Trophoblast cell (in vitro differentiated cells and primary cell): ENCODE data around the gene GGPS1.

Experiments
- DNase-seq, 2 donors: peaks; one replicate each; pipeline ENCODE4 v3.0.0-alpha.2; 2016
- H2AFZ ChIP-seq: 2 replicates; pipeline ENCODE4 v1.6.1; 2013; ENCODE audit warnings: low read length, moderate library complexity, mild to moderate bottlenecking; ENCODE audit not compliant: insufficient read depth, poor library complexity
- H2AK5ac ChIP-seq: 2 replicates; pipeline ENCODE4 v1.6.1; 2013; ENCODE audit warnings: mild to moderate bottlenecking, low read length
- H2BK120ac ChIP-seq: 2 replicates; pipeline ENCODE4 v1.6.1; 2013; ENCODE audit warnings: low read length, mild to moderate bottlenecking, moderate library complexity; ENCODE audit not compliant: insufficient read depth, poor library complexity
- H2BK12ac ChIP-seq: 2 replicates; pipeline ENCODE4 v1.6.1; 2013; ENCODE audit warnings: mild to moderate bottlenecking, low read length, moderate library complexity
- H2BK5ac ChIP-seq: 2 replicates; pipeline ENCODE4 v1.6.1; 2013; ENCODE audit warnings: low read length, low read depth, moderate library complexity, mild to moderate bottlenecking; ENCODE audit not compliant: poor library complexity
- H3K14ac ChIP-seq: 2 replicates; pipeline ENCODE4 v1.6.1; 2013; ENCODE audit warnings: mild to moderate bottlenecking, low read length
- H3K18ac ChIP-seq: 2 replicates; pipeline ENCODE4 v1.6.1; 2013; ENCODE audit warnings: mild to moderate bottlenecking, low read length
- H3K23ac ChIP-seq: 2 replicates; pipeline ENCODE4 v1.6.1; 2013; ENCODE audit warnings: low read length
- H3K27ac ChIP-seq: 2 replicates; pipeline ENCODE4 v1.5.1; 2013; ENCODE audit warnings: low read depth, mild to moderate bottlenecking, inconsistent platforms, low read length, moderate library complexity
- H3K27me3 ChIP-seq: 2 replicates; pipeline ENCODE4 v1.6.1; 2013; ENCODE audit warnings: inconsistent platforms, mild to moderate bottlenecking, low read length, moderate library complexity; ENCODE audit not compliant: insufficient read depth
- H3K36me3 ChIP-seq, 2 experiments: 1 replicate in 1 of 2; 2 replicates in 1 of 2; pipeline ENCODE4 v1.6.1; 2013; ENCODE audit warnings: low read length in 2 of 2, mild to moderate bottlenecking in 2 of 2, moderate library complexity in 1 of 2; ENCODE audit not compliant: insufficient read depth in 2 of 2, control insufficient read depth in 1 of 2
- H3K4ac ChIP-seq: 2 replicates; pipeline ENCODE4 v1.6.1; 2013; ENCODE audit warnings: low read depth, mild to moderate bottlenecking, low read length, moderate library complexity
- H3K4me1 ChIP-seq, 2 experiments: 1 replicate in 1 of 2; 2 replicates in 1 of 2; pipeline ENCODE4 v1.6.1; 2013; ENCODE audit warnings: low read length in 2 of 2, mild to moderate bottlenecking in 2 of 2, moderate library complexity in 1 of 2; ENCODE audit not compliant: insufficient read depth in 2 of 2, control insufficient read depth in 1 of 2
- H3K4me2 ChIP-seq: 2 replicates; pipeline ENCODE4 v1.6.1; 2013; ENCODE audit warnings: inconsistent platforms, mild to moderate bottlenecking, low read length, moderate library complexity
- H3K4me3 ChIP-seq: 2 replicates; pipeline ENCODE4 v1.5.1; 2013; ENCODE audit warnings: mild to moderate bottlenecking, low read depth, low read length, inconsistent platforms
- H3K79me1 ChIP-seq: one replicate; pipeline ENCODE4 v1.6.1; 2013; ENCODE audit warnings: low read length
- H3K79me2 ChIP-seq: 2 replicates; pipeline ENCODE4 v1.6.1; 2013; ENCODE audit warnings: low read length, mild to moderate bottlenecking; ENCODE audit not compliant: control insufficient read depth, insufficient read depth, poor library complexity
- H3K9ac ChIP-seq: 2 replicates; pipeline ENCODE4 v1.6.1; 2013; ENCODE audit warnings: mild to moderate bottlenecking, low read length
- H3K9me3 ChIP-seq: 2 replicates; pipeline ENCODE4 v1.6.1; 2013; ENCODE audit warnings: low read depth, mild to moderate bottlenecking, control low read depth, inconsistent platforms, low read length; ENCODE audit not compliant: insufficient read depth
- H4K12ac ChIP-seq: 2 replicates; pipeline ENCODE4 v1.6.1; 2013; ENCODE audit warnings: low read depth, mild to moderate bottlenecking, low read length, moderate library complexity
- H4K8ac ChIP-seq: 2 replicates; pipeline ENCODE4 v1.6.1; 2013; ENCODE audit warnings: low read depth, mild to moderate bottlenecking, low read length, moderate library complexity
- H4K91ac ChIP-seq: one replicate; pipeline ENCODE4 v1.6.1; 2013; ENCODE audit warnings: low read depth, mild to moderate bottlenecking, low read length, moderate library complexity
- WGBS: extraction: QIAGEN DNeasy Blood & Tissue Kit; methylation state at CpG from one replicate; pipeline ENCODE4 v1.1.7; 2013; ENCODE audit warnings: missing lambda C conversion rate; ENCODE audit not compliant: insufficient read length, insufficient coverage; ENCODE audit errors: extremely low coverage; 5-methylcytosine and 5-hydroxymethylcytosine counted together

GGPS1 gene

DNA sequence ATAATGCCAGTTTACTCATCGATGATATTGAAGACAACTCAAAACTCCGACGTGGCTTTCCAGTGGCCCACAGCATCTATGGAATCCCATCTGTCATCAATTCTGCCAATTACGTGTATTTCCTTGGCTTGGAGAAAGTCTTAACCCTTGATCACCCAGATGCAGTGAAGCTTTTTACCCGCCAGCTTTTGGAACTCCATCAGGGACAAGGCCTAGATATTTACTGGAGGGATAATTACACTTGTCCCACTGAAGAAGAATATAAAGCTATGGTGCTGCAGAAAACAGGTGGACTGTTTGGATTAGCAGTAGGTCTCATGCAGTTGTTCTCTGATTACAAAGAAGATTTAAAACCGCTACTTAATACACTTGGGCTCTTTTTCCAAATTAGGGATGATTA, 13.7 kb downstream of the GGPS1 start:
- no peaks in the 10 kb centered on the region for H3K79me1 ChIP-seq
- H3K4me3 ChIP-seq, result no peak overlapping the region
- no peak overlapping the region for H2BK120ac ChIP-seq
- H3K79me2 ChIP-seq, result no peaks in the 10 kb centered on the region
- H3K36me3 ChIP-seq, result peaks cover 12 to 19% of the 10 kb centered on the region in 2 experiments
- DNase-seq, result no peak
- no peak overlapping the region for H4K91ac ChIP-seq
- H3K9me3 ChIP-seq, result no peaks in the 10 kb centered on the region
- no peak overlapping the region for H4K8ac ChIP-seq
- no peak overlapping the region for H3K18ac ChIP-seq
- H2BK12ac ChIP-seq, result no peak overlapping the region
- H3K4me1 ChIP-seq, result no peaks in the 10 kb centered on the region
- WGBS, result no CpG with 5 or more reads among the region's 6 CpGs
- no peak overlapping the region for H3K4ac ChIP-seq
- H2BK5ac ChIP-seq, result no peak overlapping the region
- no peak overlapping the region for H3K27ac ChIP-seq
- H4K12ac ChIP-seq, result no peak overlapping the region
- H3K23ac ChIP-seq, result no peak overlapping the region
- no peak overlapping the region for H2AFZ ChIP-seq
- no peak overlapping the region for H3K9ac ChIP-seq
- no peak overlapping the region for H3K14ac ChIP-seq
- H3K4me2 ChIP-seq, result no peak overlapping the region
- H2AK5ac ChIP-seq, result no peak overlapping the region
- no peaks in the 10 kb centered on the region for H3K27me3 ChIP-seq

GRCh38 chr1:235342471-235342870, 14.1 kb downstream of the GGPS1 start:
- H3K4me1 ChIP-seq, result no peaks in the 10 kb centered on the region
- H3K14ac ChIP-seq, result no peak overlapping the region
- no peak overlapping the region for H3K27ac ChIP-seq
- no peak overlapping the region for H3K4ac ChIP-seq
- no peak overlapping the region for H4K91ac ChIP-seq
- no peak overlapping the region for H3K18ac ChIP-seq
- DNase-seq, result no peak
- no peaks in the 10 kb centered on the region for H3K27me3 ChIP-seq
- no peaks in the 10 kb centered on the region for H3K79me2 ChIP-seq
- no peak overlapping the region for H3K4me3 ChIP-seq
- no peaks in the 10 kb centered on the region for H3K9me3 ChIP-seq
- no CpG with 5 or more reads among the region's 3 CpGs for WGBS
- no peak overlapping the region for H2BK12ac ChIP-seq
- no peak overlapping the region for H2AFZ ChIP-seq
- H3K4me2 ChIP-seq, result no peak overlapping the region
- peaks cover 11 to 19% of the 10 kb centered on the region in 2 experiments for H3K36me3 ChIP-seq
- no peak overlapping the region for H2AK5ac ChIP-seq
- no peak overlapping the region for H3K9ac ChIP-seq
- H3K23ac ChIP-seq, result no peak overlapping the region
- H3K79me1 ChIP-seq, result no peaks in the 10 kb centered on the region
- no peak overlapping the region for H2BK5ac ChIP-seq
- H4K12ac ChIP-seq, result no peak overlapping the region
- H4K8ac ChIP-seq, result no peak overlapping the region
- no peak overlapping the region for H2BK120ac ChIP-seq

DNA sequence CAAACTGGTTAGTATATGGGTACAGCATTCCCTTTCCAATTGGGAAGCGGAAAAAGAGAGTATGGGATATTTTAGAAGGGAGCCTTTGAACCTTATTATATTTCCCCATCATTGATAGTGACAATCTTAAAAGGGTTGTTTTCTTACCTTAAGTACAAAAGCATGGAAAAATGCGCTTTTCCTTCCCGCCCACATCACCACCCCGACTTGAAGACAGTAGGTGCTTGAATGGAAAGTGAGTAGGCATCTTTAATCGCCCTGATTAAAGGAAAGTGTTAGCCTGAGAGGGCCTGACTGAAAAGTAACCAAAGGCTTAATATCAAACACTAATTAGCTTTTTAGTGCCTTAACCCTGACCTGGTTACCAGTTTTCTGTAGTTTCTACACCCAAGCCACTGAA, 15.4 kb downstream of the GGPS1 start:
- WGBS, result no CpG with 5 or more reads among the region's 5 CpGs
- H2BK5ac ChIP-seq, result no peak overlapping the region
- H3K18ac ChIP-seq, result no peak overlapping the region
- H3K4me3 ChIP-seq, result no peak overlapping the region
- H2BK120ac ChIP-seq, result no peak overlapping the region
- H4K8ac ChIP-seq, result no peak overlapping the region
- no peaks in the 10 kb centered on the region for H3K79me1 ChIP-seq
- peaks cover 7 to 12% of the 10 kb centered on the region in 2 experiments for H3K36me3 ChIP-seq
- no peak overlapping the region for H3K4me2 ChIP-seq
- no peak overlapping the region for H2BK12ac ChIP-seq
- H3K23ac ChIP-seq, result no peak overlapping the region
- no peak overlapping the region for H3K4ac ChIP-seq
- no peak overlapping the region for H4K12ac ChIP-seq
- no peak overlapping the region for H3K27ac ChIP-seq
- H3K9ac ChIP-seq, result no peak overlapping the region
- H3K9me3 ChIP-seq, result no peaks in the 10 kb centered on the region
- H3K27me3 ChIP-seq, result no peaks in the 10 kb centered on the region
- no peak for DNase-seq
- H3K14ac ChIP-seq, result no peak overlapping the region
- H4K91ac ChIP-seq, result no peak overlapping the region
- H3K4me1 ChIP-seq, result no peaks in the 10 kb centered on the region
- H2AK5ac ChIP-seq, result no peak overlapping the region
- H3K79me2 ChIP-seq, result no peaks in the 10 kb centered on the region
- H2AFZ ChIP-seq, result no peak overlapping the region

DNA sequence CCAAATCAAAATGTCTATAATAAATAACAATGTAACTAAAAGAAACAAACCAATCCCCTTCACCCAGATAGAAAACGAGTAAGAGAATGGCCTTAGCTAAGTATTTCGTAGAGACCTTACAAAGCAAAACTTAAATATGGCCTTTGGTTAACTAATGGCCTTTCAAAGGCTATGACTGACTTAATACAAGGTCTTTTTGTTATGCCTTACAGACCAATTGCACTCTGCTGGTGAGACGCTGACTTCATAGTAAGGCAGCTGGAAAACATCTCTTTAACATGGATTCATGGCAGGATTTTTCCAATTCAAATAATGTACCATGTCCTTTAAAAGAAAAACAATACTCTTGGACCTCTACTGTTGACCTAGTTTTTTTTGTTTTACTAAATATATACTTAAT, 23.1 kb downstream of the GGPS1 start:
- Histone ChIP-seq H3K27me3 (no peaks in the 10 kb centered on the region), H2BK120ac (no peak overlapping the region), H3K79me1 (no peaks in the 10 kb centered on the region), H3K4me3 (no peak overlapping the region), H3K14ac (no peak overlapping the region), H2BK12ac (no peak overlapping the region), H4K8ac (no peak overlapping the region), H4K91ac (no peak overlapping the region), H2AFZ (no peak overlapping the region), H3K4ac (no peak overlapping the region), H3K18ac (no peak overlapping the region), H2BK5ac (no peak overlapping the region), H3K23ac (no peak overlapping the region), H4K12ac (no peak overlapping the region), H3K79me2 (no peaks in the 10 kb centered on the region), H3K36me3 (no peaks in the 10 kb centered on the region), H2AK5ac (no peak overlapping the region), H3K27ac (no peak overlapping the region), H3K9me3 (no peaks in the 10 kb centered on the region), H3K4me1 (no peaks in the 10 kb centered on the region), H3K4me2 (no peak overlapping the region), H3K9ac (no peak overlapping the region)
- DNase-seq, result no peak
- WGBS, result no CpG with 5 or more reads among the region's 3 CpGs
